GM18502 (cell line): ENCODE data around the gene PTPRK.
"Not testable (repeated sequence)": the region's sequence is repeated elsewhere in the genome, so short reads cannot be mapped to it uniquely, and the experiment has no call there.

ENCODE experiments used
- ATAC-seq: cut with Tn5 transposase; IDR thresholded peaks from one replicate; pipeline ENCODE4 v1.9.1; 2021; ENCODE audit warnings: mild to moderate bottlenecking; ENCODE audit not compliant: unreplicated experiment, poor library complexity

PTPRK gene

DNA sequence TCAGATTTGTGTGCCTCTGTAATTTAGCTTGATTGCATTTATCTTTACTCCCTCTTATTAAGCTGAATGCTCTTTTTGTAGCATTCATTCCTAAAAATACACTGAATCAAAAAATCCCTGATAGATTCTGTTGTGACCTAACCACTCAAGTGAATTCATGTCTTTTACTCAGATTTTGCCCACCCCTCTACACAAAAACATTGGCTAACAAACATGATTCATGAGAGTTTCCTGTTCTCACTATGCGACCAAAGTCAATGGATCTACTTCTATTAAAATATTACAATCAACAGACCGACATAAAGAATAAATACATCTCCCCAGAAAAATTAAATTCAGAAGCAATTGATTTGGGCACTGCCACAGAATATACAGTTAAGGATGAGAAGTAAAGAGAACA lies 520.0 kb downstream of the PTPRK start:
- no peak for ATAC-seq

- ATAC-seq, result no peak
These were observed 521.4 kb downstream of the PTPRK start for GRCh38 chr6:127998985-127999384.

GRCh38 chr6:127997496-127998164 lies 522.8 kb downstream of the PTPRK start:
- ATAC-seq, result no peak

DNA sequence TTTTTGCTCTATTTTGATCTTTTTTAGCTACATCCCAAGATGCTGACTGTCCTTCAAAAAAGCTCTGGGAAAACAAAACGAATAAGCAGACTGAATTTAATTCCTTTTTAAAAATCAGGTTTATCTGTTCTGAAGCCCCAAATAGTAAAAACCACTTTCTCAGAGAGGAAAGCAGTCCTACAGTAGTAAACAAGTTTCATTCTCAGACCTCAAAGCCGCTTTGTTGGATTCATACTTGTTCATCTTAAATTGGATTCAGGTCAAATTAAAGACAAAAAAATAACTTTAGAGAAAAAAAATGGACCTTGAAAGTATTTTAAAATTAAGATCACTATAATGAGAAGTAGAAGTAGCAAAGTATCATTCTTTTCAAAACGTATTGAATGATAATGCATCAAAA lies 523.5 kb downstream of the PTPRK start:
- no peak for ATAC-seq

DNA sequence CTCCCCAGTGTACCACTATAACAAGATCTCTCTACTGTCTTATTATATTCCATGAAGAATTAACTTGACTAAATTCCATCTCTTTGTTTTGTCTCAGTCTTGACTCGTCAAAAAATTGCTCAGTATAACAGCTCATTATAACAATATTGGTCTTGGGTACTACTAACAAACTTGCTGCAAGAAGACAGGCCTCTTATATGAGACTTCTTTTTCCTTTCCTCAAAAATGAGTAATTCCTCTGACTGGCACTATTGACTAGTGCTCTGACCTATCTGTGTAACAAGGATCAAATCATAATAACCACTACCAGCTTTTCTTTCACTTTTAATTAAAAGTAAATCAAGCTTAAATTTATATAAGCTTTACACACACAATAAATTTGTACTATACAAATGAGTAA lies 528.3 kb downstream of the PTPRK start:
- ATAC-seq, result no peak

DNA sequence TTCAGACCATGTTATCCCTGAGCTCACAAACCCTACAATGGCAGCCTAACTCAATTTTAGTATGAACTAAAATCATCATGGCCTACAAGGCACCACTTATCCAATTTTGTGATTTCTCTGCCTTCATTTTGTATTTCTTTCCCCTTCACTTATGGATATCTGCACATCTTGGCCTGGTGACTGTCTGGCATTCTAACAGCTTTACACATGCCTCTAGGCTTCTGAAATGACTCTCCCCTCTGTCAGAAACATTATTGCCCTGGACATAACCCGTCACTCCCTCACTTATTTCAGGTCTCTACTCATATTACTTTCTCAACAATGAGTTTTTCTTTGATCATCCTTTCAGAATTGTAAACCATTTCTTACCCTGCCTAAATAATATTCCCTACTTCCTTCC lies 530.3 kb downstream of the PTPRK start:
- no peak for ATAC-seq

DNA sequence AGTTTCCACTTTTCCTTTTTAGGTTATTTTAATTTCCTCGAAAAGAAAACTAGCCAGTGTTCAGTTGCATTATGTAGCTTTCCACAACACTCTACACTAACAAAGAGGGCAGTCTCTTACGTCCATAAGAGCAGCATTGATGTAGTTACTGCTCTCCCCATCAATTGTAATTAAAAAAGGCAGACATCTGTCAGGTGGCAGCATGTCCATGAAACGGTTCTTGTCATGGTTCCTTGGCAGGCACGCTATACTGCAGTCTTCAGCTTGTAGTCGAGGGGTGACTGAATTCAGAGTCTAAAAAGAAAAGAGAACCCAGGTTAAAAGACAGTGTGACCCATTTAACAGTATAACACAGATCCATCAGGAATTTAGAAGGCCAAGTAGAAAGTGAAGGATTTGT lies 539.4 kb downstream of the PTPRK start:
- no peak for ATAC-seq

GRCh38 chr6:127978185-127978584 lies 542.2 kb downstream of the PTPRK start:
- ATAC-seq, result not testable (repeated sequence)

- ATAC-seq, result no peak
These were observed 543.6 kb downstream of the PTPRK start for GRCh38 chr6:127976796-127977195.

GRCh38 chr6:127976111-127976510 lies 544.3 kb downstream of the PTPRK start:
- ATAC-seq, result no peak

- ATAC-seq, result no peak
These were observed 547.6 kb downstream of the PTPRK start for GRCh38 chr6:127972815-127973214.

DNA sequence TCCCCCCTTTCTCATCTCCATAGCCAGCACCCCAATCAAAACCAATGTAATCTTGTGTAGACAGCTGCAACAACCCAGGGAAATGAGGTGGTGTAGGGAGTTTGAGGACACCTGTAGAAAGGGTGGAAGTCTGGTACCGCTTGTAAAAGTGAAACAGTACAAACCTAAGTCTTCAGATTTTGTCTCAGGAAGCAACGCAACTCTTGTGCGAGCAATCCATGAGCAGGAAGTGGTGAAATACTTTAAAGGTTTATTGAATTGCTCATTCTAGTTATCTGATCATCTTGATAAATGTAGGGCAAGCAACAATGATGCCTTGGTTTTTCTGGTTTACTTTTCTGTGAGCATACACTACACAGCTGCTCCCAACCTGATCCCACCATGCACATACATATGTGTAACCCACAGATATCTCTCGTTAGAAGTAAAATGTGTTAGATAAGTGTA lies 548.4 kb downstream of the PTPRK start:
- no peak for ATAC-seq

GRCh38 chr6:127971386-127971785 lies 549.0 kb downstream of the PTPRK start:
- ATAC-seq, result no peak

DNA sequence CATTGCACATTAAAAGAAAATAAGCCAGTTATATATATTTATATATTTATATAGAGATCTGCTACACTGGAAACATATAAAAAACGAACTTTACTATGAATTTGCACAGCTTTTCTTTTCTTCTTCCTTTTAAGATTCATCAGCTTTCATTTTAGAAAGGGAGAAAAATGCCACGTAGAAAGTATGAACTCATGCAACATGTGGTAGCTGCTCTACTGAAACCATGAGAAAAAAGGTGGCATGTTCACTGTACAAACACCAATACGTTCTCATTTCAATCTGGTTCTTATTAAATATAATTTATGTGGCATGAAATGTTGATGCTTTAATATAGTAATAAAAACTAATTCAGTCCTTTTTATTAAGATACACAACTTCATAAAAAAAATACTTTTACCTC lies 550.7 kb downstream of the PTPRK start:
- ATAC-seq, result no peak

- no peak for ATAC-seq
These were observed 552.0 kb downstream of the PTPRK start for GRCh38 chr6:127968394-127968793.

GRCh38 chr6:127967708-127968107 lies 552.7 kb downstream of the PTPRK start:
- no peak for ATAC-seq

DNA sequence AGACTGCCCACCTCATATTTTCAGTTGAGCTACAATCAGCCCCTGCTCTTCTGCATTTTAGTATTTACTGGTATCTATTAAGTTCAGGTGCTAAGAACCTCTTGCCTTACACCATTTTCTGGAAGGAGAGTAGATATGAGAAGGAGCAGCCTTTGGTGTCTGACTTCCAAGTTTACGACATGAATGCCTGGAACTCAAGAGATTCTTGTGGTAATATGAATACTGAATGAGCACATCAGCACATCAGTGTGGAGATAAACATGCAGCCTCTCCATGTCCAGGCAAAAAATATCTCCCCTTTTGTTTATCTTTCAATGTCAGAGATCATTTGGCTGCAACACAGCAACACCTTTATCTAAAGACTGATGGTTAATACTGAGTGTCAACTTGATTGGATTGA lies 553.8 kb downstream of the PTPRK start:
- ATAC-seq, result no peak

GRCh38 chr6:127963495-127963894 lies 556.9 kb downstream of the PTPRK start:
- ATAC-seq, result no peak

GRCh38 chr6:127959869-127960268 lies 560.5 kb downstream of the PTPRK start:
- ATAC-seq, result no peak

GRCh38 chr6:127956956-127957355 lies 563.4 kb downstream of the PTPRK start:
- ATAC-seq, result no peak

DNA sequence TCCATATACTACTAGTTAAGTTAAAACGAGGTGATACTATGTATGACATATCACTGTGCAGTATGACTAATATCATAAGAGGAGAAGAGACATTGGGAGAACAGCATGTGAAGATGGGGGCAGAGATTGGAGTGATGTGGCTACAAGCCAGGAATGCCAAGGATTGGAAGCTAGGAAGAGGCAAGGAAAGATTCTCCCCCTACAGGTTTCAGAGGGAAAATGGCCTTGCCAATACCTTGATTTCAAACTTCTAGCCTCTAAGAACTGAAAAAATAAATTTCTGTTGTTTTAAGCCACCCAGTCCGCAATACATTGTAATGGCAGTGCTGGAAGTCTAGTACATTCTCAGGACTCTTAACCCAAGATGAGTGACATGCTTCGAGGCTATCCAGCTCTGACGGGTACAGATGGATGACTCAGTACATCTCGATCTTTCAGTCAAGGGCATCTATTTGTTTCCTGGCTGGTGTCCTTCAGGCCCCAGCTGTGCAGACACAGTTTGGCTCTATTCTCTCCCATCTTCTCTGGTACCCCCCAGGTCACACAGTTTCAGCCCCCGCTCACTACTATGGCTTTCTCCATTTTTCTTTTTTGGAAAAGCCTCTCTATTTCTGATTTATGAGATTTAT lies 564.0 kb downstream of the PTPRK start:
- ATAC-seq, result no peak

DNA sequence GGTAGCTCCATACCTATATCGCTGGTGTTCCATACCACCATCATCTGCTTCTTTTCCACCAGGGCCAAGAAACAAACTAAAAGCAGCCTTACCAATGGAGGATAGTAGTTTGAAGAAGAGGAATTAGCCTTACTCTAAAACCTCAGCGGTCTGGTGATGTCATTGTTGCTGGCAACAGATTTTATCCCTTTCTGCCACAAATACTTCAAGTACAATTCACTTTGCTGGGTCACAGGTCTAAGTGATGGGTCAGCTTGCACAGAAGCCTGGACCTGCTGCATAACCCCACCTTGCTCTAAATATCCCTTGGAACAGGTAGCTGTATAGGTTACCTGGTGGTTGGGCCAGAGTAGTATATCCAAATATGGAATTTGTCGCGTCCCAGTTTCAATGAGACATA lies 566.3 kb downstream of the PTPRK start:
- ATAC-seq, result no peak
